GM19438 (cell line): Measurements from ENCODE around the gene MINDY3.
"Not testable (repeated sequence)": the region's sequence is repeated elsewhere in the genome, so short reads cannot be mapped to it uniquely, and the experiment has no call there.

Experiments used
- ATAC-seq: cut with Tn5 transposase; IDR thresholded peaks from one replicate; pipeline ENCODE4 v1.9.1; 2021; ENCODE audit warnings: low read depth; ENCODE audit not compliant: unreplicated experiment

MINDY3 gene

GRCh38 chr10:15782851-15783250, 77.5 kb downstream of the MINDY3 start:
- ATAC-seq = no peak

- ATAC-seq = no peak
These were observed 78.8 kb downstream of the MINDY3 start for GRCh38 chr10:15781381-15781960.

GRCh38 chr10:15780353-15781135, 79.8 kb downstream of the MINDY3 start:
- no peak for ATAC-seq

- no peak for ATAC-seq
These were observed 84.8 kb downstream of the MINDY3 start for GRCh38 chr10:15775513-15775912.

- ATAC-seq = not testable (repeated sequence)
These were observed 85.8 kb downstream of the MINDY3 start for GRCh38 chr10:15774534-15774933.

- ATAC-seq = no peak
These were observed 95.3 kb downstream of the MINDY3 start for GRCh38 chr10:15764892-15765454.

- ATAC-seq = no peak
These were observed 97.3 kb downstream of the MINDY3 start for GRCh38 chr10:15763006-15763405.

- ATAC-seq = not testable (repeated sequence)
These were observed 98.1 kb downstream of the MINDY3 start for GRCh38 chr10:15762239-15762638.

- not testable (repeated sequence) for ATAC-seq
These were observed 99.1 kb downstream of the MINDY3 start for GRCh38 chr10:15761224-15761623.

GRCh38 chr10:15760681-15761080, 99.6 kb downstream of the MINDY3 start:
- no peak for ATAC-seq

- no peak for ATAC-seq
These were observed 101.0 kb downstream of the MINDY3 start for GRCh38 chr10:15759265-15759664.

- no peak for ATAC-seq
These were observed 101.7 kb downstream of the MINDY3 start for GRCh38 chr10:15758618-15759017.

- no peak for ATAC-seq
These were observed 105.4 kb downstream of the MINDY3 start for GRCh38 chr10:15754937-15755336.

- ATAC-seq = no peak
These were observed 109.3 kb downstream of the MINDY3 start for GRCh38 chr10:15751046-15751445.

GRCh38 chr10:15748126-15748525, 112.2 kb downstream of the MINDY3 start:
- ATAC-seq = no peak

GRCh38 chr10:15747632-15748031, 112.7 kb downstream of the MINDY3 start:
- ATAC-seq = no peak

- ATAC-seq = no peak
These were observed 114.6 kb downstream of the MINDY3 start for GRCh38 chr10:15745751-15746150.

- no peak for ATAC-seq
These were observed 116.0 kb downstream of the MINDY3 start for GRCh38 chr10:15744217-15744865.

- ATAC-seq = no peak
These were observed 116.9 kb downstream of the MINDY3 start for GRCh38 chr10:15743443-15743842.

GRCh38 chr10:15742836-15743235, 117.5 kb downstream of the MINDY3 start:
- ATAC-seq = no peak

GRCh38 chr10:15742102-15742501, 118.2 kb downstream of the MINDY3 start:
- no peak for ATAC-seq
